ENCODE data around the gene KRT84.

KRT84 gene

GRCh38 chr12:52389313-52390207 is 4.1 kb upstream of the KRT84 start:
- H3K4me3 ChIP-seq (ENCODE audit: low read depth, low read length): no peak overlapping the region

- H3K4me3 ChIP-seq (ENCODE audit: low read depth, low read length): no peak overlapping the region
Observed at GRCh38 chr12:52387859-52388258, 2.4 kb upstream of the KRT84 start.

DNA sequence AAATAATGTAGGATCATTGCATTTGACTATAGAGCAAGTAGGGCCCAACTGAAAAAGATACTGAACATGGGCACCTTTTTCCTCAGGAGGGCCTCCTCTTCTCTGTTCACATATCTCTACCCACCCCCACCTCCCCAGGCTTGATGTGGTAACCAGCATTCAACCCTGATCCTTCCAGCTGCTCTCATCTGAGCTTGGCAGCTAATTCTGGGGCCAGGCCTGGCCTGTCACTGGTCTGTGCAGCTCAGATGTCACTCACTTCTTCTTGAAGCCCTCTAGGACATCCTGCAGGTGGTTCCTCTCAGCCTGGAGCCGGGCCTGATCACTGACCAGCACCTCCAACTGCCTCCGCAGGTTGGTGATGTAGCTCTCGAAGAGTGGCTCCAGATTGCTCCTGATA is 2.1 kb downstream of the KRT84 start:
- no peak overlapping the region for H3K4me3 ChIP-seq (ENCODE audit: low read depth, low read length)

GRCh38 chr12:52382854-52383253 is 2.6 kb downstream of the KRT84 start:
- H3K4me3 ChIP-seq (ENCODE audit: low read depth, low read length): no peak overlapping the region

- no peak overlapping the region for H3K4me3 ChIP-seq (ENCODE audit: low read depth, low read length)
Observed at GRCh38 chr12:52381206-52381605, 4.2 kb downstream of the KRT84 start.

GRCh38 chr12:52380271-52380694 is 5.2 kb downstream of the KRT84 start:
- H3K4me3 ChIP-seq (ENCODE audit: low read depth, low read length): no peak overlapping the region

- H3K4me3 ChIP-seq (ENCODE audit: low read depth, low read length): no peak overlapping the region
Observed at GRCh38 chr12:52379536-52379935, 5.9 kb downstream of the KRT84 start.

GRCh38 chr12:52378091-52378490 is 7.4 kb downstream of the KRT84 start:
- H3K4me3 ChIP-seq (ENCODE audit: low read depth, low read length): no peak overlapping the region

GRCh38 chr12:52377266-52377665 is 8.2 kb downstream of the KRT84 start:
- no peak overlapping the region for H3K4me3 ChIP-seq (ENCODE audit: low read depth, low read length)

- no peak overlapping the region for H3K4me3 ChIP-seq (ENCODE audit: low read depth, low read length)
Observed at GRCh38 chr12:52372216-52373154, 13.0 kb downstream of the KRT84 start.

- no peak overlapping the region for H3K4me3 ChIP-seq (ENCODE audit: low read depth, low read length)
Observed at GRCh38 chr12:52371716-52372115, 13.7 kb downstream of the KRT84 start.

DNA sequence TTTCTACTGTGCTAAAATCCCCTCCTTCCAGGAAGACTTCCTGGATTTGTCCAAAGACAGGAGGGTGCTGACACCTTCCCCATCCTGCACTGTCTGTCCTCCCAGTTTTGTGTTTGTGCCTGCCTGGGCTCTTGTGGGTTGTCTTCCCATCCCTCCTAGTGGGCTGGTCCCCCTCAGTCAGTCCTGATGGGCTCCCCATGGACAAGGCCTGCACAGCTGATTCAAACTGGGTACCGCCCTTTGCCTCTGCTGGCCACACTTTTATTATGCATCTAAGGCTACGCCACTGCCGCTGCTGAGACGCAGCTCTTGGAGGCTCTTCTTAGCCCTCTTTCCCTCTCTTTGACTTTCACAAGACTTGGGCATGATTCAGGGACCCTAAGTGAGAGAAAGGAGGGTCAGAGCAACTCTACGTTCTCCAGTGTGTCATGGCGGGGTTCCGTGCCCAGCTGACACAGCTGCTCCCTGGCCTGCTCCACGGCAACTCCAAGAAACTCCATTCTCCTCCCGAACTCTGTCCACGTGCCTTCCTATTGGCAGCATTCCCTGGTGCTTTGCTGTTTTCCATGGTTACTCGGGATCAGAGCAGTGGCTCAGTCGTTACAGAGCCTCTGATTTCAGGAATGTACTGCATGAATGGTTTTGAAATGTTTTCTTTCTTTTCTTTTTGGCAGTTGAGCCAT is 14.4 kb downstream of the KRT84 start:
- no peak overlapping the region for H3K4me3 ChIP-seq (ENCODE audit: low read depth, low read length)

GRCh38 chr12:52369809-52370208 is 15.6 kb downstream of the KRT84 start:
- H3K4me3 ChIP-seq (ENCODE audit: low read depth, low read length): no peak overlapping the region

DNA sequence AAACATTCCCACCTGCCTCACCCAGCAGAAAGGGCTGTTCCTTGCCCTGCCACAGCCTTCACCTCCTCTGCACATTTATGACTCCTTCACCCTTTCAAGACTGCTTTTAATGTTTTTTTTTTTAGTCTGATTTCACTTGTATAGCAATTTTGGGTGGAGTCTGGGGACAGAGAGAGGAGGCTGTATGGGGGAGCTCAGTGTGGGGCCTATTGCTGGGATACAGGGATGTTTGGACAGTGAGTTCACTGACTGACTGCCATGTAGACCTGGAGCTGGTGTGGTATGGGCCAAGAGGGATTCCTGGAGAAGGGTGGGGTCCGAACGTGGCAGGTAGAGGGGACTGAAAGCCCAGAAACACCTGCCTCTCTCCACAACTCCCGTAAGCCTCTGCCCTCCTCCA is 16.2 kb downstream of the KRT84 start:
- no peak overlapping the region for H3K4me3 ChIP-seq (ENCODE audit: low read depth, low read length)

DNA sequence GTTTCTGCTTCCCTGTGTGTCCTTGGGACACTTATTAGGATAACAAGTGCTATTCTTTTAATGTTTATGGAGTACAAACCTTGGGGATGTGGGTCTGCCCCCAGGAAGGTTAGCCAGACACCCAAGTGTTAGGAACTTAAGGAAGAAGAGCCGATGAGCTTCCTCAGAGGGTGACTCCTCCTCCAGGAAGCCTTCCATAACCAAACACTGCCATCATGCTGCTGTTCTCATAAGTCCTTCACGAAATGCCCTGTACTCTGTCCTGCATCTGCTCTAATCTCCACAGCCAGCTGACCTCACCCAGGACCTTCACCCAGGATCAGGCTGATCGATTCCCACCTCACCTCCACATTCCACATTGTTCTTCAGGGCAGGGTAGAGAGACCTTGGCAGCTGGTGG is 16.9 kb downstream of the KRT84 start:
- H3K4me3 ChIP-seq (ENCODE audit: low read depth, low read length): no peak overlapping the region

GRCh38 chr12:52367876-52368275 is 17.6 kb downstream of the KRT84 start:
- no peak overlapping the region for H3K4me3 ChIP-seq (ENCODE audit: low read depth, low read length)

DNA sequence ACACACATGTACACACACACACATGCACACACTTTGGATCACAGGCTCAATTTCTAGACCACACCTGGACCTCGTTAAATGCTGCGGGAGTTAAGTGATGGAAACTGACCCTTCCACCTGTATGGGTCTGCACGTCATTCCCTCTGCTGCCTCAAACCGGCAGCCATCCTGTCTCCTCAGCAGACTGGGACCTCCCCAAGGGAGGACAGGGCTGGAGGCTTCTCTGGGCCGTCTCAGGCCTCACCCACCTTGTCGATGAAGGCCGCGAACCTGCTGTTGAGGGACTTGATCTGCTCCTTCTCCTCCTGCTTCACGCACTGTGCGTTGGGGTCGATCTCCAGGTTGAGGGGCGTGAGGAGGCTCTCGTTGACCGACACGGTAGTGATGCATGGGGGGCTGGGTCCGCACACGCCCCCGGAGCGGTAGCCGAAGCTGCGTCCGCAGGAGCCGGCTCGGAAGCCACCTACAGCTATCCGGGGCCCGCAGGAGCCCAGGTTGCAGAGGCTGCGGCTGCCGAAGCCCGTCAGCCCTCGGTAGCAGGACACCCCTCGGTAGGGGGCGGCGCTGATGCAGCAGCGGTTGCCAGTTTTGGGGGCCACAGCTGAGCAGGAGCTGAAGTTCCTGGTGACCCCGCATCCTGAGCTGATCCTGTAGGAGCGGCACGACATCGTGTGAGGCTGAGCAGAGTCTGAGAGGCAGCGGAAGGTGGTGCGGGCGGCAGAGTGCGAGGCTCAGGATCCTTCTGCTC is 18.5 kb downstream of the KRT84 start, which contains the start of gene KRT85:
TSS of gene KRT85 (minus strand) at position 744 of the 748 bp plus-strand sequence. CDS start at position 668, 76 bp downstream.
- H3K4me3 ChIP-seq (ENCODE audit: low read depth, low read length): no peak within 1 kb of the TSS

DNA sequence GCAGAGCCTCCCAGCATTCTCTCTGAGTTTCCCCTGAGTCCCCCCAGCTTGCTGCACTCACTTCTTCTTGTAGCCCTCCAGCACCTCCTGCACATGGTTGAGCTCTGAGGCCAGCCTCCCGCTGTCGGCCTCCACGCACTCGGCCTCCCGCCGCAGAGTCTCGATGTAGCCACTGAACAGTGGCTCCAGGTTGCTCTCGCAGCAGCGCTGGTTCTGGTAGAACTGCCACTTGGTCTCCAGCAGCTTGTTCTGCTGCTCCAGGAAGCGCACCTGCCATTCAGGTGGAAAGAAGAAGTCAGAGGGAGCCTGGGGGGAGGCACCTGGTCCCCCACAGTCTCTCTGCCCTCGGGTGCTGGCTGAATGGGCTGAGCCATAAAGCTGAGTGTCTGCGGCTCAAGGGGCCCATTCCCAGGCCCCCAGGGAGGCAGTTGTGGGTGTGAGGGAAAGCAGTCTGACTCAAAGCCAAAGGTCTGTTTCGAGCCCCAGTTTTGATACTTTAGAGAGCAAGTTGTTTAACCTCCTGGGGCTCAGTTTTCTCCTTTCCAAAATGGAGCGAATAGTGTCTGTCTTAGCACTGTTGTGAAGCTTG is 20.5 kb downstream of the KRT84 start:
- no peak overlapping the region for H3K4me3 ChIP-seq (ENCODE audit: low read depth, low read length)

DNA sequence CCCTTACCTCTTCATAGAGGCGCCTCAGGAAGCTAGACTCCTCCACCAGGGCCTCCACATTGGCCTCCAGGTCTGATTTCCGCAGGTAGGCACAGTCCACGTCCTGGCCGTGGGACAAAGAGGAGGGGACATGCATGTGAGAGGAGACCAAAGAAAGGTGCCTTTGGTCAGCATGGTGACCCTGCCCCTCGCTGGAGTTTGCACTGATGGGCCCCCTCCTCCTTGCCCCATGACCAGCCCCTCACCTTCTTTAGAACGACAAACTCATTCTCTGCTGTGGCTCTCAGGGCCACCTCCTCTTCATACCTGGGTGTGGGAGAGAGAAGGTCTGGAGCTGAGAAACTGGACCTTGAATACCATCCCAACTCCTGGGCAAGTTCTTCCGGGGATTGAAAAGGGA is 21.4 kb downstream of the KRT84 start:
- H3K4me3 ChIP-seq (ENCODE audit: low read depth, low read length): no peak overlapping the region

DNA sequence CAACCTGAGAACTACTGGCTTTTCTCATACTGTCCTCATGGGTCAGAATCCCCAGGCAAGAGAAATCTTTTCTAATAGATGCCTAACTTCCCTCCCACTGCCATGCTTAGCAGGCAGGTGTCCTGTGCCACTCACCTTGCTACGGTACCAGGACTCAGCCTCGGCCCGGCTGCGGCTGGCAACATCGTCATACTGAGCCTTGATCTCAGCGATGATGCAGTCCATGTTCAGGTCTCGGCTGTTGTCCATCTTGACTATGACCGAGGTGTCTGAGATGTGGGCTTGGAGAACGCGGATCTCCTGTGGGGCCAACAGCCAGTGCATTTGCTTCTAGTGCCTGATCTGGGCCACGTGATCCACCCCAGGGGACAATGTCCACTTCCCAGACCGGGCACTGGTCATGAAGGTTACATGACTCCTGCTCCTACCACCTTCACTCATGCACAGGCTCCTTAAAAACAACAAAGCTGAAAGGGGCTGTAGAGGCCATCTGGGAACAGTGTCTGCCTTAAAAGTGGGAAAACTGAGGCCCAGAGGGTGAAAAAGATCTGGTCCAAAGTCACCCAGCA is 22.3 kb downstream of the KRT84 start:
- H3K4me3 ChIP-seq (ENCODE audit: low read depth, low read length): no peak overlapping the region
